Epithelial cell of proximal tubule (primary cell): ENCODE measurements around the gene PLCB1. TPM values are rescaled to one million over a fixed set of nuclear protein-coding genes. Genes with fewer than 3 reads are reported as not detected.
A peak's percentile ranks its signal among the peaks of the same experiment; 100 is the strongest.

Experiments used
- DNase-seq: peaks from one replicate; pipeline ENCODE4 v3.0.0-alpha.2; 2011; ENCODE audit warnings: low read depth
- H3K4me3 ChIP-seq: 2 replicates; pipeline ENCODE4 v1.5.1; 2011; ENCODE audit warnings: low read depth, mild to moderate bottlenecking, low read length
- total RNA-seq: library from RNA; depleted of rRNA; stranded (reverse); fragments of >200 nt; gene quantifications from 2 replicates; pipeline ENCODE4 v1.2.3, GENCODE V29; 2015
- TF ChIP-seq, protein P1 (sequence below): conservative IDR thresholded peaks from 2 replicates; pipeline ENCODE4 v1.5.1; 2012; ENCODE audit warnings: low read depth, mild to moderate bottlenecking, low read length

PLCB1 gene
- total RNA-seq, 1 donor from 2014 or later = 2.2 TPM

DNA sequence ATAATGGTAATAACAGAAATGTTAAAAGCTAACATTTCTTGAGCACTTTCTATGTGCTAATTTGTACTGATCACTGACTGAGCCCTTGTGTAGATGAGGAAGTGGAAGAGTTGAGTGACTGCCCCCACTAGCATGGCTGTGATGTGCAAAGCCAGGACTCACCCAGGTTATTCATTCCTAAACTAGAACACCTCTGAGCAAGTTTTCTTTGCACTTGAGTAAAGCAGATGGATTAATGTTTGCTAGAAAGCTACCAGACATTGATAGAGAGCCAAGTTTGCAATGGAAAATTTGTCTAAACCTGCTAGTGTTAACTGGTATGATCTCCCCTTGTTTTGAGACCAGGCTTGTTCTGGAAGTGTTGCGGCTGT is 469.5 kb downstream of the PLCB1 start:
- DNase-seq = peak; percentile 84
- TF ChIP-seq, protein P1, sequence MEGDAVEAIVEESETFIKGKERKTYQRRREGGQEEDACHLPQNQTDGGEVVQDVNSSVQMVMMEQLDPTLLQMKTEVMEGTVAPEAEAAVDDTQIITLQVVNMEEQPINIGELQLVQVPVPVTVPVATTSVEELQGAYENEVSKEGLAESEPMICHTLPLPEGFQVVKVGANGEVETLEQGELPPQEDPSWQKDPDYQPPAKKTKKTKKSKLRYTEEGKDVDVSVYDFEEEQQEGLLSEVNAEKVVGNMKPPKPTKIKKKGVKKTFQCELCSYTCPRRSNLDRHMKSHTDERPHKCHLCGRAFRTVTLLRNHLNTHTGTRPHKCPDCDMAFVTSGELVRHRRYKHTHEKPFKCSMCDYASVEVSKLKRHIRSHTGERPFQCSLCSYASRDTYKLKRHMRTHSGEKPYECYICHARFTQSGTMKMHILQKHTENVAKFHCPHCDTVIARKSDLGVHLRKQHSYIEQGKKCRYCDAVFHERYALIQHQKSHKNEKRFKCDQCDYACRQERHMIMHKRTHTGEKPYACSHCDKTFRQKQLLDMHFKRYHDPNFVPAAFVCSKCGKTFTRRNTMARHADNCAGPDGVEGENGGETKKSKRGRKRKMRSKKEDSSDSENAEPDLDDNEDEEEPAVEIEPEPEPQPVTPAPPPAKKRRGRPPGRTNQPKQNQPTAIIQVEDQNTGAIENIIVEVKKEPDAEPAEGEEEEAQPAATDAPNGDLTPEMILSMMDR = no peak
- peak overlapping the region; percentile 15 for H3K4me3 ChIP-seq

DNA sequence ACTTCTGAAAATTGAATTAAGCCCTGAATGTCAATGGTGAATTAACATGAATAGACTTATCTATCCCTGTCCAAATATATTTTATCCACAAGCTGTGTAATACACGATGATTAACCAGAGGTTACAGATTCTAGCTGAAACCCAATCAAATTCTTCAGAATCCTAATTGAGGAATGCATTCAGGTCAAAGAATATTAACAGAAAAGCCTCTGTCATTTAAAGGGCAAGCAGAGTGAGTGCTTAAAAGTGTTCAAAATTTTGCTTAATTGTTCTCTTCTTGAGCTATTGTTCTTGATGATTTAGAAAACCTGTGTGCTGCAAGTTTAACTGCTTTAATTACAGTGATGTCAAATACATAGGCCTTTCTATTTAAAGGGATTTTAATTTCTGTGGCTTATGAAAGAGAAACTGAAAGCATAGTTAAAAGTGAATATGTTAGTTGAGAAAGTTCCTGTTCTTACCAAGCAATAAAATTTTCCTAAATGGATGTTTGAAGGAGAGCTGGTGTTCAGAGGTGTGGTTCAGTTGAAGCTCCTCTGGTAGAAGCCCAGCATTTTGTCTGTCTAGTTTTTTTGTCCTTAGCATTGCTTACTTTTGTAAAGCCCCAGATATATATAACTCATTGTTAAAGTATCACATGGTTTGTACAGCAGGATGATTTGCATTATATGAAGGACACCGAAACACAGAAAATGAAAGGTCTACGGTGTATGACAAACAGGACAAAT is 470.5 kb downstream of the PLCB1 start:
- H3K4me3 ChIP-seq = peak overlapping the region; percentile 19
- DNase-seq = no peak
- TF ChIP-seq, protein P1 = no peak

DNA sequence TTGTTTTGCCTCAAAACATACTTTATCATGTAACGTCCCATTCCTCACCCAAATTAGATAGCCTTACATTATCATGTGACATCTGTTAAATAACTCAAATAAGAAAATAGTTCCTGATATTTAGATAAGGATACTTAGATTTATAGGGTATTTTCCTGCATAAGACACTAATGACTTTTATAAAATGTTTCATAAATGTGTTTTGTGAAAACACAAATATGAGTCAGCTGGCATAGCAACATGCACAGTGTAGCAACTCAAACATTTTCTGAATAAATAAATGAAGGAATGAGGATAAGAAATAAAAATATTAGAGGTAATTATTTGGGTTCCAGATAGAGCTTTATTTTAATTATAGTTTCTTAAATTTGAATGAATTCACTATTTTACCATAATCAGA is 476.4 kb downstream of the PLCB1 start:
- no peak overlapping the region for H3K4me3 ChIP-seq
- TF ChIP-seq, protein P1 = no peak
- no peak for DNase-seq

DNA sequence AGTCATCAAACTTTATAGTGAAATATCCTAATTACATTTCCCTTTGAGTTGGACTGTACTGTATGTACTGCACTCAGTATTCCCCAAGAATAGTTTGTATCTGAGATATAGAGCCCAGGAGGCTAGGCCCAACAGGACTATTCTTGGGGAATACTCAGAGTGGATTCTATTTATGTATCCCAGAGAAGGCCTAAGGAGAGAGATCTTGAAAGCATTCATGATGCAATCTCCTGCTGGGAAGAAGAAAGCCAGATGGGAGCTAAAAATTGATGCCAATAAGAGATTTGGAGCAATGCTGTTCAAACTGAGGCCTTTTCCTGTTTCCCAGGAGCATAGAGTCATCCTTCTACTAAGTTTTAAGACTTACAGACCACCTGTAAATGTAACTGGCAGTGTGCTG is 484.7 kb downstream of the PLCB1 start:
- TF ChIP-seq, protein P1 = no peak
- DNase-seq = no peak
- no peak overlapping the region for H3K4me3 ChIP-seq

DNA sequence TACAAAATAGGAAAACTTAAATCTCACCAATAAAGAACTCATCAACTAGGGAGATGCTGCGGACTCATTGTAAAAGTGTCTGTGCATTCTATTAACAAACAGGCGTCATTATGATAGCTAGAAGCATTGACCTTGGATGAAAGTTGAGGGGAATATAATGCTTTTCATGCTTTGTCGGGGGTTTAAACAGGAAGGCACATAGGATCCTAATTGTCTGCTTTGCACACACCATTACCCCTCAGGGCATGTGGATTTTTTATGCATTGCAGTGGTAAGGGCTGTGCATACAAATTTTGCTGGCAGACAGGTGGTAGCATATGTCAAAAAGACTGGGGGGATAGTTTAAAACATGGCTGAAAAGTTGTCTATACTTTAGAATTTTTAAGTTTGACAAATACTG is 488.9 kb downstream of the PLCB1 start:
- no peak for DNase-seq
- no peak overlapping the region for H3K4me3 ChIP-seq
- TF ChIP-seq, protein P1 = no peak

DNA sequence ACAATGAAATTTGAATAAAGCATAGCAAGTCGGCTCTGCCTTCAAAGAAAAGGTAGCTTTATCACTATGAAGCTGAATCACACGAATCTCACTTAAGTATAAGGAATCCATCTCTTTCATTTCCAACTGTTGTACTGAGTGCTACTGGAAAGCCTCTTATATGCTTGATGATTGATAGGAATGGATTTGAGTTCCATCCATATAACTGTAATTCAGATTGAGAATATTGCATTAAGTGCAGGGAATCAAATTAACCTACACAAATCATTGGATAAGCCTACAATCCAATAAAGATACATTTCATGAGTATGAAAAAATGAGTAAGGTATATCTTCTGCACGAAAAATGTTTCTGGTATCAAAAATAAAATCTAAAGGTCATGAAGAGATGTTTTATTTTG is 492.0 kb downstream of the PLCB1 start:
- TF ChIP-seq, protein P1 = no peak
- H3K4me3 ChIP-seq = no peak overlapping the region

DNA sequence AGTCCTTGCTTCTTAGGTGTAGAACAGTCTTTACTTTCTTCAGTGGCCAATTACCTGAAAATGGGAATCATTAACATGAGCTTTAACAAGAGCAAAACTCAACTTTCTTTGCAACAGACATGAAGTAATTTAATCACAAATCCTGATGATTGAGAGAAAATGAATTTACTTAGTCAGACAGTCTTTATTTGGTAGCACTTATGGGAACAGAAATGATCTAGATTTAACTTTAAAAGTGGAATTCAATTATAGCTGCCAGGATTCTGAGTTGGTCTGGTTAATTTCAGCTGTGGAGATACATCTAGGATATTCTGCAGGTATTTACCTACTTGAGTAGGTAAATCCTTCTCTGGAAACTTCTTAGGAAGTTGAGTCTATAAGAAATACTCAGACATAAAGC is 492.6 kb downstream of the PLCB1 start:
- DNase-seq = no peak
- TF ChIP-seq, protein P1 = no peak
- no peak overlapping the region for H3K4me3 ChIP-seq

More for the DNA sequence above, 492.0 kb downstream of the PLCB1 start:
- DNase-seq = no peak
